GM19455 (cell line): Measurements from ENCODE around the gene ELF3.
"Not testable (repeated sequence)": the region's sequence is repeated elsewhere in the genome, so short reads cannot be mapped to it uniquely, and the experiment has no call there.

Experiments used
- ATAC-seq: cut with Tn5 transposase; IDR thresholded peaks from one replicate; pipeline ENCODE4 v1.9.1; 2021; ENCODE audit not compliant: unreplicated experiment

Gene ELF3

GRCh38 chr1:202007805-202008489, 2.4 kb upstream of the ELF3 start:
- ATAC-seq, result no peak

- no peak for ATAC-seq
Measured at GRCh38 chr1:202009326-202010179, 834 bp upstream of the ELF3 start.

GRCh38 chr1:202011994-202012393, 1.6 kb downstream of the ELF3 start:
- ATAC-seq, result no peak

- no peak for ATAC-seq
Measured at GRCh38 chr1:202012544-202013478, 2.4 kb downstream of the ELF3 start.

GRCh38 chr1:202013603-202014002, 3.2 kb downstream of the ELF3 start:
- ATAC-seq, result no peak

- ATAC-seq, result no peak
Measured at GRCh38 chr1:202014060-202014459, 3.7 kb downstream of the ELF3 start.

GRCh38 chr1:202014915-202015661, 4.7 kb downstream of the ELF3 start:
- no peak for ATAC-seq

GRCh38 chr1:202015662-202015937, 5.2 kb downstream of the ELF3 start:
- ATAC-seq, result no peak

- ATAC-seq, result no peak
Measured at GRCh38 chr1:202016022-202016810, 5.8 kb downstream of the ELF3 start.

- ATAC-seq, result no peak
Measured at GRCh38 chr1:202016811-202017748, 6.7 kb downstream of the ELF3 start.

- ATAC-seq, result no peak
Measured at GRCh38 chr1:202017749-202018467, 7.5 kb downstream of the ELF3 start.

GRCh38 chr1:202018468-202019234, 8.3 kb downstream of the ELF3 start:
- no peak for ATAC-seq

GRCh38 chr1:202019235-202019558, 8.8 kb downstream of the ELF3 start:
- ATAC-seq, result not testable (repeated sequence)

- ATAC-seq, result no peak
Measured at GRCh38 chr1:202023001-202023433, 12.6 kb downstream of the ELF3 start.

GRCh38 chr1:202029171-202029665, 18.8 kb downstream of the ELF3 start:
- no peak for ATAC-seq

GRCh38 chr1:202029727-202030126, 19.3 kb downstream of the ELF3 start:
- ATAC-seq, result no peak

GRCh38 chr1:202031796-202032195, 21.4 kb downstream of the ELF3 start:
- ATAC-seq, result no peak
